Suppressor macrophage treated with lipopolysaccharide for 1 hour (primary cell): Measurements from ENCODE around the gene NPC1L1.
"Not testable (repeated sequence)": the region's sequence is repeated elsewhere in the genome, so short reads cannot be mapped to it uniquely, and the experiment has no call there.

Experiments
- DNase-seq, 3 donors: peaks; one replicate each; pipeline ENCODE4 v3.0.0-alpha.2; 2020 to 2022

The NPC1L1 gene

DNA sequence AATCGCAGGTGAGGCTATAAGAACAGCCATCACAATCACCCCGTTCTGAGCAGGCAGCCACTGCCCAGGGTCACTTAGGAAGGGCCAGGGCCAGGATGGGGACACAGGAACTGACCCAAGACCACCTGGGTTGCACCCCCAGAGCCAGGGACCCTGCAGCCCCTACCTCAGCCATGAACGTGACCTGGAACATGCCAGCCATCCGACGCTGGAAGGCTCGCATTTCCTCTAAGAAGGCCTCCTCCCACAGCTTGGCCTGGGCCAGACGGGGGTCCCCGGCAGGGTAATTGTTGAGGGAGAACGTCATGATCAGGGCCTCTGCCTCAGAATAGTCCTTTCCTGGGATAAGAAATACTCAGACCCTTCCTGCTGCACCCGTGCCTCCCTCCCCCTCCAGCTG, 5.0 kb downstream of the NPC1L1 start:
- no peak for DNase-seq

DNA sequence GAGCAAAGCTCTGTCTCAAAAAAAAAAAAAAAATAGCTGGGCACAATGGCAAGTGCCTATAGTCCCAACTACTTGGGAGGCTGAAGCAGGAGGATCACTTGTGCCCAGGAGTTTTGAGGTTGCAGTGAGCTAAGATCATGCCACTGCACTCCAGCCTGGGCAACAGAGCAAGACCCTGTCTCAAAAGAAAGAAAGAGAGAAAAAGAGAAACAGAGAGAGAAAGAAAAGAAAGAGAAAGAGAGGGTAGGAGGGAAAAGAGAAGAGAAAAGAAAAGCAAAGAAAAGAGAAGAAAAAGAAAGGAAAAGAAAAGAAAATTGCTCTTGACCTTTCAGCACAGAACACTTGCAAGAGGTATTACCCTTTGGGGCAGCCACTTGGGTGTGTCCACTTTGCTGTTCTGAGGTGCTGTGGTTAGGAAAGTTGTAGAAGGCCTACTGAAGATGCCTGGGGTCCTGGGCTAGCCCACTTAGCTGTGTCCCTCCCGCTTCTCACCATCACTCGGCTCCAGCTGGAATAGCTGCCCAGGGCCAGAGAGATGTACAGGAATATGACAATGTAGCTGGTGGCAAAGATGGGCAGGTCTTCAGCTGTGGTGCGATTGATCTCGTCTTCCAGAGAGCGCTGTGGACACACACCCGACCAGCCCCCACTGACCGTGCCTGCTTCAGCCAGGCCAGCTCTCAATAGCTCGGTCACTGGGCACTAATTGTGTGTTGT, 5.6 kb downstream of the NPC1L1 start:
- DNase-seq = no peak

DNA sequence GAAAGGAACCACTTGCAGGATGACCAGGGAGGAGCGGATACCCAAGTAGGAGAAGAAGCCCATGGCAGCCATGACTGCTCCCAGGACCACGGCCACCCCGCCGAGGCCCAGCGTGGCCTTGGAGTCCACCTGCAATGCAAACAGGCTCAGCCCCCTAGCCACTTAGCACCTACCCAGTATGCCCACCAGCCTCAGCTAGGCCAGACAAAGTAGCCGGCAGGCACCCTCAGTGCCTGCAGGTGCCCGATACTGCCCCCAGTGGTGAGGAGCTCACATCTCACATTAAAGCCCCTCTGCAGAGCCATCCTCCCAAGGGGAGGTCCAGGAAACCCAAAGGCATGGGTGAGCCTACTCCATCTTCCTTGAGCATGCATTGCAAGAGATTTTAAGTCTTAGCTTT, 6.6 kb downstream of the NPC1L1 start:
- peak; percentile 58 to 77 (median 63) for DNase-seq

DNA sequence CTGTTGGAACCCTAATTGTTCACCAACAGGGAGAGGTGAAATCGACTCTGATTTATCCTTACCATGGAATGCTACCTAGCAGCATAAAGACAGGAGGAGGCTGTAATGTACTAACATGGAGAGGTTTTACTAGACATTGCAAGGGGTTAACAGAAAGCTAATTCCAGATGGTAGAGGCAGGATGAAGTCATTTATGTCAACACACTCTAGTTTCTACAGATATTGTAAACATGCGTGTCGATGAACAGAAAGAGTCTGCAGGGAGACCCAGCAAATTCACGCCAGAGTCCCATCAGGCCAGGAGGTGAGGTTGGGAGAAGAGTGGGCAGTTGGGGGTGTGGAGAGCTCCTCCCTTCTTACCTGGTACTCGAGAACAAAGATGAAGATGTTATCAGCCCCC, 7.0 kb downstream of the NPC1L1 start:
- DNase-seq = peak in 1 of 3 donors; percentile 16

DNA sequence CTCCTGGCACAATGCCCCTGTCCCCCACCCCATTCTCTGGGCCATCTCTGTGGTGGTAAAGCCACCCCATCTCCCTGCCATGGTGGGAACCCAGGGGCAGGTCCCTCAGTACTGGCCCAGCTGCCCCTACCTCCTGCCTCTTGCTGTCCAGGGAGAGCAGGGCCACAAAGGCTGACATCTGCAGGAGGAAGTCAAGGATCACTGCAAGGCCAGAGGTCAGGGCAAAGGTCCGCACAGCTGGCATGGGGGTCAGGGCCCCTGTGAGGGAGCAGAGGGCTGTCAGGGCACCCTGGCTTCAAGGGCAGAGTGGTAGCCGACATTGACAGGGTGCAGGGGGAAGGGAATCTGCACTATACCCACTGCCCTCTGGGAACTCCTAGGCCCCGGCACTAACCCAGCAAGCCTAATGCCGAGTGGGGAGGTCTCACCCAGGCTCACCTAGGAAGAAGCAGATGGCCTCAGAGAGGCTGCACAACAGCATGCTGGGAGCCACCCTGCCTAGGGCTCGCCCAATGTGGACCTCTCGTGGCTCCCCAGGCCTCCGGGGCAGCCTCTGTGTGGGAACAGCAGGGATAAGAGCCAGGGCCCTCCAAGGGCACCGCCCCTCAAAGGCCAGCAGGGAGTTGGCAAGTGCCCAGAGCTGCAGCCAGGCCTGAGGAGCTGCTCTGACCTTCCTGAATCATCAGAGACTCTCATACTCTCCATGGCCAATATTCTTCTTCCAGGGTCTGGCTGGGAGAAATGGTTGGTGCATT, 7.7 kb downstream of the NPC1L1 start:
- peak in 1 of 3 donors; percentile 16 for DNase-seq

DNA sequence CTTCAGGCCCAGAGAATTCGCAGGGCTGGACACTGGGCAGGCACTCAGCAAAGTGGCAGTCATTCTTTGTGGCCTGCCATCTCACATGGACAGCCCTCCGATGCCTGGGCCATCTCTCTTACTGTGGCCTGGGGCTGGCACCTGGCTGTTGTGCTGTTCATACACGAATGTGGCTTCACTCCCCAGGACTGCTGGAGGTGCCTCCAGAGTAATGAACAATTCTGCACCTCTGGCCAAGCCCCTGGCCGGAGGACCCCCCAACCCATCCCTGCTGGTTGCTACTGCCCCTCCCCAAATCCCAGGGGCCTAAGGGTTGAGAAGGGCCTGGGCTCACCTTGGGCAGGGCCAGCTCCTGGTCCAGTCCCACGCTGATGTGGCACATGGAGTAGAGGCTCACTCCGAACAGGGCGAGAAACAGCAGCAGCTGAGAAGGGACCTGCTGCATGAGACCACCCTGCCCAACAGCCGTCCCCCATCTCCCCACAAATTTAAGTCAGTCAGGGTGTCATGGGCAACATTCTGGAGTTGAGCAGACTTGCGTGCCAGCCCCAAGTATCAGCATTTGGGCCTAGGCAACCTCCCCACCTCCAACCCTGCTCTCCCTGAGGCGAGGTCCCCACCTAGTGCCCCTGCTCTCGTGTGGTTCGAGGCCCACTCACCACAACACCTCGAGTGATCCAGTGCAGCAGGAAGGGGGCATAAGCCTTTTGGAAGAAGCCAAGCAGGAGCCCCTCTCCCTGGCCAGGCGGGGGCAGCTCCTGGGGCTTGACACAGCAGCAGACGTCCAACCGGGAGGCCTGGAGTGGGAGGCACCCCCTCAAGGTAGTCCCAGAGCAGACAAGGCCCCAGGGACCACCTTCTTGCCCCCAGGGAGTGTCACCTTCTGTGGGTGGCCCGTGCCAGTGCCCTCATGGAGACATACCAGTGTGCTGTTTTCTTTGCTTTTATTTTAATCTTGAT, 9.4 kb downstream of the NPC1L1 start:
- no peak for DNase-seq

DNA sequence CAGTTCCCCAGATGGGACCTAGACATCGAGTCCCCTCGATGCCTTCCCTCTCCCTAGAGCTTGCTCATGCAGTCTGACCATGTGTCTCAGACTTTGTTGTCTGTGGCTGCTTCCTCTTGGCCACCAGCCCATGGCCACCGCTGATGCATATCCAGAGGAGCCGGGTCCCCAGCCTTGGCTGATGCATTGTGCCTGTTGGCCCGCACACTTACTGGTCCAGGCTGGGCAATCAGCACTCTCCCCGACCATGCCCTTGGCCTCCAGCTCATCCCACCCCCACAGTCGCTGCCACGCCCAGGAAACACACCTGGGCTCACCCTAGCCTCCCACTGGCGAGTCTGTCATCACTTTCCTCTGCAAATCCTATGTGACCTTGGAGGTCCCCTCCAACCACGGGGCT, 10.1 kb downstream of the NPC1L1 start:
- peak in 1 of 3 donors; percentile 7 for DNase-seq

DNA sequence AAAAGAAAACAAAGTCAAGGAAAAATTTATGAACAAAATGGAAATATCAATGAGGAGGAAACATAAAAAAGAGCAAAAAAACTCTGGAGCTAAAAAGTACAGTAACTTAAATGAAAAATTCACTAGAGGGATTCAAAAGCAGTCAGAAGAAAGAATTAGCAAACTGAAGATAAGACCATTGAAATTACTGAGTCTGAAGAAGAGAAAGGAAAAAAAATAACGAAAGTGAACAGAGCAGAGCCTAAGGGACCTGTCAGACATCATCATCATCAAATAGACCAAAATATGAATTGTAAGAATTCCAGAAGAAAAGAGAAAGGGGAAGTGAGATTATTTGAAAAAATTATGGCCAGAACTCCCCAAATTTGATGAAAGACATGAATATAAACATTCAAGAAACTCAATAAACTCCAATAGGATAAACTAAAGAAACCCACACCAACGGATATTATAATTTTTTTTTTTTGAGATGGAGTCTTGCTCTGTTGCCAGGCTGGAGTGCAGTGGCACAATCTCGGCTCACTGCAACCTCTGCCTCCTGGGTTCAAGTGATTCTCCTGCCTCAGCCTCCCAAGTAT, 16.2 kb downstream of the NPC1L1 start:
- no peak for DNase-seq

DNA sequence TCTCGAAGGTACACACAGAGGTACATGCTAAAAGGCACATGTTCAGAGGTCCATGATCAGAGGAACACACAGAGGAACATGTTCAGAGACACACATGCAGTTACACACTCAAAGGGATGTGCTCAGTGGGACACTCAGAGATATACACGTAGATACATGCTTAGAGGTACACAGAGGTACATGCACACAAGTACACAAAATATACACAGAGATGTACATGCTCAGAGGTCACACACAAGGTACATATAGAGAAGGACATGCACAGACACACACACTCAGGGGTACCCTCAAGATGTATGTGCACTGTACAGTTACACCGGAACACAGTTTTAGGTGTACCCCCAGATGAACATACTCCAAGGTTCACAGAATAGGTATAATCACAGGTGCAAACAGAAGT, 18.8 kb downstream of the NPC1L1 start:
- DNase-seq = no peak

DNA sequence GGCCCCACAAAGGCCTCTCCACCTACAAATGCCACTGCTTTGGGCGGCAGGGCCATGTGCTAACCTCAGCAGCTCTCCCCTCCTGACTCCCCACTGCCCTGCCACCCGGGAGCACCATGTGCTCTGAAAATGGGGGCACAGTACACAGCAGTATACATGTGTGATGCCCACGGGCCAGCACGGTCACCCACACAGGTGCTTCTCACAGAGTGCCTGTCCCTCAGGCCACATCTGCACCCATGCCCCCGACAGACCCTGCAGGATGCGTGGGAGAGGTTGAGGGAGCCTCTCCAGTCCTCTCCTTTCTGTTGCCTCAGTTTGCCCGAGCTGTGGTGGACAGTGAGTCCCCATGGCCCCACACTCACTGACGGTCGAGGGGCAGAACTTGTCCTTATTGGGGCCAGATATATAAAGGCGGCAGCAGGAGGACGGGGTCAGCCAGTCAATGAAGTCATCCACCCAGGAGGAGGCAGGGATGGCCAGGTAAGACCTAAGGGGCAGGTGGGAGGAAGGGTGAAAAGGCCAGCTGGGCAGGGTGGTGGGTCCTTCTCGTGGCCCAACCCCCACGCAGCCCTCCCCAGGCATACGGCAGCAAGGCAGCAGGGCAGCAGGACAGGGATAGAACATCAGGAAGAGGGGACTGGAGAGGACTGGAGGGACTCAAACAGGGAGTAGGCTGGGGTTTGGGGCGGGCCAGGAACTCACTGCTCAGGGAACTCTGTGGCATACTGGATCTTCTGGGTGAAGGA, 19.6 kb downstream of the NPC1L1 start:
- DNase-seq = no peak

DNA sequence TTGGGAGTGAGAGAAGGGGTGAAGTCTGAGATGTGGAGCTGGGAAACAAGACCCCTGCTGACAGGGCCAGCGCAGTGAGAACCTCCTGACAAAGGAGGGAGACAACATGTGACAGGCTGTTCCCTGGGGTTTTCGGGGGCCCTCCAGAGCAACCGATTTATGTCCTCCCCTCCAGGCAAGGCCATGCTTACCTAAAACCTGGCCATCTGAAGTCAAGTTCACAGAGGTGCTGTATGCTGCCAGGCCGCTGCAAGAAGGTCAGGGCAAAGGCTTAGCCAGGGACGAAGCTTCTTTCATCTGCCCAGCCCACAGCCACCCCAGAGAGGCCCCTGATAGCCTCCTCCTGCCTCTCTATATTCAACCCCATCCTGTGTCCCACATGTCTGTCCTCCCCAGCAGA, 20.6 kb downstream of the NPC1L1 start:
- no peak for DNase-seq

DNA sequence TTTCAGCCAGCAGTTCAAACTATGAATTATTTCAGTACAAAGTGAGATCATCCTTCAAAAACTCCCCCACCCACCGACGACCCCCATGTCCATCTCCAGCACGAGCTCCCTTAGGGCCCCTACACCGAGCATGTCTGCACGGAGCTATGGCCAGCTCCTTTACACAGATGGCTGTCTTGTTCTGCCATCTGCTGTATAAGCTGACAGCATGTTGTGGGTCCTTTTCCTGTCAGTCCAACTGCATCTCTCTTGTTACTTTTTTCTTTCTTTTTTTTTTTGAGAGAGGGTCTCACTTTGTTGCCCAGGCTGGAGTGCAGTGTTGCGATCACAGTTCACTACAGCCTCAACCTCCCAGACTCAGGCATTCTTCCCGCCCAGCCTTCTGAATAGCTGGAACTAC, 21.6 kb downstream of the NPC1L1 start:
- no peak for DNase-seq

DNA sequence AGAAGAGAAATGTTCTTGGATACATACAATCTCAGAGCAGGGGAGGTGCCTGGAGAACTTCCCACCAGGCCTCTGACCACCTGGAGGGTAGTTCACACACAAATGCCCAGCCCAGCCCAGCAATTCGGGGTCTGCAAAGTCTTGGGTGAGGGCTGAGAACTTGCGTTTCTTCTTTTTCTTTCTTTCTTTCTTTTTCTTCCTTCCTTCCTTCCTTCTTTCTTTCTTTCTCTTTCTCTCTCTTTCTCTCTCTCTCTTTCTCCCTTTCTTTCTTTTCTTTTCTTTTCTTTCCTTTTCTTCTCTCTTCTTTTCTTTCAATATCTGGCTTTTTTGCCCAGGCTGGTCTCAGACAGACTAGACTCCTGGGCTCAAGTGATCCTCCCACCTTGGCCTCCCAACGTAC, 22.4 kb downstream of the NPC1L1 start:
- DNase-seq = no peak

DNA sequence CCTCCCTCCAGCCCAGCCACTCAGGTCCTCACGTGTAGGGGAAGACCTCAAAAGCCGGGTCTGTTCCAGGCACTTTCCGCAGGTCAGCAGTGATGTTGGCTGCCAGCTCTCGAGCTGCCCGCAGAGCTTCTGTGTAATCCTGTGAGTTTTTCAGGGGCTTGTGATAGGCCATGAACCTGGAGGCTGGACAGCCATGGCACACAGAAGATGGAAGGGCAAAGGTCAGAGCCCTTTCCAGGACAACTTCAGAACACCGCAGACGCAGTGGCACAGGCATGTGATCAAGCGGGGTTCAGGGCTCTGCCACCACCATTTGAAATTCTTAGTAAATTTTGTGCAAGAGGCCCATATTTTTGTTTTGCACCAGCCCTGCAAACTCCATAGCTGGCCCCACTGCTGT, 24.0 kb downstream of the NPC1L1 start:
- no peak for DNase-seq

DNA sequence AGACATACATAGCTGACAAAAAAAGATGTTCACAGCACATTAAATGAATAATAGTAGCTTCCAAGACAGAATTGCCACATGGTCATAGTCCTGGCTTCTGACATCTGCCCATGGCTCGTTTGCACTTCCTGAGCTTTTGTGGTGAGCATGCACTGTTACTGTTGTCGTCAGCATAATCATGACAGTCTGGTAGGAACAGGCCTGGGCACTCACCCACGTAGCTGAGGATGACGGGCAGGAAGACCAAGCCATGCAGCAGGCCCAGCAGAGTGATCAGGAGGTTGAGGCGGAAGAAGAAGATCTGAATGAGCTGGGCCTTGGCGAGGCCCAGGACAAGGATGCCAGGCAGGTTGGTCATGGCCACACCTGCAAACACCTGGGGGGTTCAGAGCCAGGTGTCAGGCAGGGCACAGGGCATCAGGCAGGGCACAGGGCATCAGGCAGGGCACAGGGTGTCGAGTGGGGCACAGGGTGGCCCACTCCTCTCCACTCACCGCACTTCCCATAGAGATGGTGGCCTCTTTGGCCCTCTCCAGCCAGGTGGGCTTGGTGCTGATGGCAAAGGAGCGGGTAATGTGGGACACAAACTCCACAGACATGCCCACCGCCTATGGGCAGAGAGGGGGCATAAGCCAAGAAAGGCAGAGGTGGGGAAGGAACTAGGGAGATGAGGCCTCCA, 25.4 kb downstream of the NPC1L1 start:
- no peak for DNase-seq

DNA sequence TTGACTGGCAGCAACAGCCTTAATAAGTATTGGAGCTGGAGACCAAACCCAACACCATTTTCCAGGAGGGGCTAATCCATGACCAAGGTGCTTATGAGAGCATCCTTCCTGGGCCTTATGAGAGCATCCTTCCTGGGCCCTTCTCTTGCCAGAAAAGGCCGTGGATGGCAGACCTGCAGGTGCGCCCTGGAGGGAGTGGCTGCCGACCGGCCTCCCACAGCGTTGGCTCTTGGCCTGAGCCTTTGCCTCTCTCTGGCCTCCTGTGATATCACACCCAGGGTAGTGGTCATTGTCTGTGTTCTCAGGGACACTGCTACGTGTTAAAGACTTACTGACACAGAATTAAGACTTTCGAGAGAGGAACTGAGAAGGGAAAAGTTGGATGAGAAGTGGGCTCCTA, 28.4 kb downstream of the NPC1L1 start:
- no peak for DNase-seq

DNA sequence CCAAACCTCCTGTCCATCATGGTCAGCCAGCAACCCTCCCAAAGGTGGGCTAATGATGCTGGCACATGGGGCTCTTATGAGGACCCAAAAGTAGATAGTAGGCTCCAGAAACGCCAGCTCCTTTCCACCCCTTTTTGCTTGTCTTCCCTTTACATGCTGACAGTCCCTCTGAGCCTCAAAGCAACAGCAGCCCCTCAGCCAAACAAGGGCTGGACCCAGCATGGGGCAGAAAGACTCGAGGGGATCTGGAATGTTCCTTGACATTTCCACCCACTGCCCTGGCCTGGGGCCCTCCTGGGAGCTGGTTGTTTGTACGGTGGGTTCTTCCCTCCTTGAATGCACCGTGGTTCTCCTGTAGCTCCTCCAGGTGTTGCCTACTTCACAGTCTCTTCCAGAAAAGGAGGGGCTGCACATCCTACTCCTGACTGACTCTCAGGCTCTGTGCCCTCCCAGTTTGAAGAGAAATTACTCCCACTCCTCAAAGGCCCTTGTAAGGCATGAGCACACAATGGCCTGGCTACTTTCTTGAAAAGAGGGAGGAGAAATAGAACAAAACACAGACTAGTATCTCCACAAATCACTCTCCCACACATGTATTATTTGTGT, 29.2 kb downstream of the NPC1L1 start:
- DNase-seq = no peak

DNA sequence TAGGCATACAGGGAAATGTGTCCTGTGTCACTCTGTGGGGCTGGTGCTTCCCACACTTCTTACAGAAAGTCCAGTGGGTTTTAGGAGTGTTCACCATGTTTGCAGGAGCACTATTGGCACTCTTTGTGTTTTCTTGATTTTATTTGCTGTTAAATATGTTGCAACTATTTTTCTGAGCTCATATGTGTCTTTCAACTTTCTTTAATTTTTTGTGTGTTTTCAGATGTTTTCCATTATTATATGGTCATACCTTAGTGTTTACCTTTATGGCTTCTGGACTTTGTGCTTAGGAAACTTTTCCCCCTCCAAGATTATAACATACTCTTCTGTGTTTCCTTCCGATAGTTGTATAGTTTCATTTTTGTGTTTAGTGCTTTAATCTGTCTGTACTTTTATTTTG, 29.9 kb downstream of the NPC1L1 start:
- DNase-seq = no peak

DNA sequence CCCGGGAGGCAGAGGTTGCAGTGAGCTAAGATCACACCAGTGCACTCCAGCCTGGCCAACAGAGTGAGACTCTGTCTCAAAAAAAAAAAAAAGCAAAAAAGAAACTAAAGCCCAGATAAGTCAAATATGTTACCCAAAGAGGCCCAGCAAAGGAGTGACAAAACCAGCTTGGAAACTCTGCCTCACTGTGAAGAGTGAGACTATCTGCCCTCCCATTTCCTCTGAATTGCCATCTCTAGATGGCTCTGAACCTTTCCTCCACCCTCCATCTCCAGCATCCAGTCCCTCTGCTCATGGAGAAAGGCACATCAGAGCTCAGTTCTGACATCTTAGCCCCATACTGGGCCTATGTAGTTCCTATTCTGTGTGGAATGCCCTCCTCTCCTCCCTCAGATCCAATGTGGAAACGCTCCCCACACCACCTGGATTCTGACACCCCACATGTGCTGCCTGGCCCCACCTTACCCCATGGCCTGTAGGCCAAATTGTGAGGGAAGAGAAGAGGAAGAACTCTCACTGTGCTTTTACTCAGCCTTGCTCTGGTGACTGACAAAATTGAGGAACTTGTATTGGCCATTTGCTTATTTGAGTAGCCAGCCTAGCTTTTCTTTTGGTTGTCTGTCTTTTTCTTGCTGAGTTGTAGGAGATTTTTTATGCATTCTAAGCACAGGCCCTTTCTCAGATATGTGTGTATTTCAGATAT, 32.7 kb downstream of the NPC1L1 start:
- DNase-seq = peak; percentile 36 to 58 (median 45)

DNA sequence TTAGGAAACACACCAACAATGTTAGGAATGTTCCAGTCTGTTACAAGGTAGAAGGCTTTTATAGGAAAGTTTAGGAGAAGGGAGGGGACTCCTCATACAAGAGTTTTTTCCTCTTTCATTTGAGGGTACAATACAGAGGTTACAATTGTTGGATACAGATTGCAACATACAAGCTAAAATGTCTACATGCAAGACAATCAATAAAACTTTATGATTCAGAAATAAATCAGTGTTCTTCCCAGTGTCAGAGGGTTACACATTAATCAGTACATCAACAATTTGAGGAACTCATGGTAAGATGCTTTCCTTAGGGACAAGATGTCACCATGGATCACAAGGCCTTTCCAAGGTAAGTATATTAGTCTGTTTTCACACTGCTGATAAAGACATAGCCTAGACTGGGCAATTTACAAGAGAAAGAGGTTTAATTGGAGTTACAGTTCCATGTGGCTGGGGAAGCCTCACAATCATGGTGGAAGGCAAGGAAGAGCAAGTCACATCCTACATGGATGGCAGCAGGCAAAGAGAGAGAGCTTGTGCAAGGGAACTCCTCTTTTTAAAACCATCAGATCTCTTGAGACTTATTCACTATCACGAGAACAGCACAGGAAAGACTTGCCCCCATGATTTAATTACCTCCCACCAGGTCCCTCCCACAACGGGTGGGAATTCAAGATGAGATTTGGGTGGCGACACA, 34.4 kb downstream of the NPC1L1 start:
- DNase-seq = not testable (repeated sequence)
